Fibroblast of the aortic adventitia (primary cell): Measurements from ENCODE around the gene ZNF316. TPM values are rescaled to one million over a fixed set of nuclear protein-coding genes. Genes with fewer than 3 reads are reported as not detected.
A peak's percentile ranks its signal among the peaks of the same experiment; 100 is the strongest.

Source experiments
- DNase-seq: peaks from one replicate; pipeline ENCODE4 v3.0.0-alpha.2; 2010; ENCODE audit warnings: low read depth
- H3K4me3 ChIP-seq: 2 replicates; pipeline ENCODE4 v1.5.1; 2011; ENCODE audit warnings: low read depth, mild to moderate bottlenecking, control low read depth, low read length, moderate library complexity
- CTCF ChIP-seq: IDR thresholded peaks from 2 replicates; pipeline ENCODE4 v1.5.1; 2011; ENCODE audit warnings: mild to moderate bottlenecking, low read length, control low read depth, inconsistent platforms; ENCODE audit not compliant: insufficient read depth
- total RNA-seq: library from RNA; depleted of rRNA; stranded (reverse); fragments of >200 nt; gene quantifications from 2 replicates; pipeline ENCODE4 v1.2.3, GENCODE V29; 2012; ENCODE audit warnings: low replicate concordance

ZNF316 gene
- 9.9 and 21.0 TPM in 2 replicates for total RNA-seq

GRCh38 chr7:6636741-6637543 lies at the start of gene ZNF316:
Gene ZNF316 (plus strand): TSS chr7:6637318. CDS start chr7:6642410, 5,092 bp downstream.
- H3K4me3 ChIP-seq, result peak within 1 kb of the TSS; percentile 79
- no peak for TF ChIP-seq CTCF
- peak; percentile 43 for DNase-seq

GRCh38 chr7:6588566-6588965 lies 48.6 kb upstream of the ZNF316 start:
- no peak for DNase-seq
- TF ChIP-seq CTCF, result no peak
- H3K4me3 ChIP-seq, result no peak overlapping the region

DNA sequence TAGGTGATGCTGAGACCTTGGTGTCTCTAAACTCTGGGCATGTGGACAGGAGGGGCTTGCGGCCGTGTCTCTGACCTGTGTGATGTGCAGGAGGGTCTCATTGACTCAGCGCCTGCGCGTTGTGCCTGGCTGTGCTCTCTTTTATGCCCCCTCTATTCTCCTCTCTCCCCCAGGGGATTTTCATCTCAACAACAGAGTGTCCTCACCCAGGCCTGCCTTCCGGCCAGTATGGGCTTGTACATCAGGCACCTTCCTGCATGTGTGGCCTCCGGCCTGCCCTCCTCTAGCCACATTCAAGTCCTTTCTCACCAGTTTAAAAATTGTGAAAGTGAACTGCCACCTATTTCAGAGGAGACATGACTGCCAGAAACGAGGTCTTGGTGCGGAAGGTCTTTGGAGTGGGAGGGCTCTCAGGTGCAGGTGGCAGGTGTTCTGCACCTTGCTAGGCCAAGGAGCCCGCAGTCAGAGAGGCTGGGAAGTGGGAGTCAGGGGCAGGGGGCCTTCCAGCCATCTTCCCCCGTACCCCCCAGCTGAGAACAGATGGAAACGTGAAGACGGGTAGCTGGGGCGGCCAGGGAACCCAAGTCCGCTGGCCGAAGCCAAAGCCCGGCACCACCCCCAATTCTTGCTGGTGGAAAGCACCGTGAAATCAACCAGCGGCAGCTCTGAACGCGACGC lies 47.8 kb upstream of the ZNF316 start:
- no peak for TF ChIP-seq CTCF
- DNase-seq, result no peak
- peak overlapping the region; percentile 54 for H3K4me3 ChIP-seq

DNA sequence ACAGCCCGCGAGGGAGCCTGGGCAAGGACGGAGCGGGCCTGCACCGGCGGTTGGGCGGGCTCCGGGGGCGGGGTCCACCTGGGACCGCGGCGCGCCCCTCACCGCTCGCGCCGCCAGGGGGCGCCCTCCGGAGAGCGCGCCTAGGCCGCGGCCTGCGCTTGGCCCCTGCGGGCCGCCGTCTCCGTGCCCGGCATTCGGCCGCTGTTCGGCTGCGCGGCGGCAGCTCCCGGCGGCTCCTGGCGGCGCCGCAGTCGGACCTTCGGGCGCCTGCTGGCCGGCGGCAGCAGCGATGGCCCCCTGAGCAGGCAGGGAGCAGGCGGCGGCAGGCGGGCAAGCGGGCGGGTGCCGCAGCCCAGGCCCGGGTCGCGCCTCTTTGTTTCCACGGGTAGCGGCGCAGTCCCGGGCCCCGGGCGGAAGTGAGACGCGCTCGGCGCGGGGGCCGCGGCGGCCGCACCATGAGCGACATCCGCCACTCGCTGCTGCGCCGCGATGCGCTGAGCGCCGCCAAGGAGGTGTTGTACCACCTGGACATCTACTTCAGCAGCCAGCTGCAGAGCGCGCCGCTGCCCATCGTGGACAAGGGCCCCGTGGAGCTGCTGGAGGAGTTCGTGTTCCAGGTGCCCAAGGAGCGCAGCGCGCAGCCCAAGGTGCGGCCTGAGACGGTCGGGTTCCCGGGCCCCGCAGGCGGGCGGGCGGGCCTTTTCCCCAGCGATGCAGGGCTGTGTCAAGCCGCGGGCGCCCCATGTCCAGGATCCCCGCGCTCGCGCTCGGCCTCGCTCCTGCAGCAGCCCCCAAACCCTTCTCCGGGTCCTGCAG lies 47.1 kb upstream of the ZNF316 start, which contains the start of gene INTS15:
INTS15 (plus strand) TSS at position 193 of the 816 bp plus-strand sequence; CDS start at position 456, 263 bp downstream.
- TF ChIP-seq CTCF, result peak; percentile 47
- peak within 1 kb of the TSS; percentile 95 for H3K4me3 ChIP-seq
- DNase-seq, result peak; percentile 78

DNA sequence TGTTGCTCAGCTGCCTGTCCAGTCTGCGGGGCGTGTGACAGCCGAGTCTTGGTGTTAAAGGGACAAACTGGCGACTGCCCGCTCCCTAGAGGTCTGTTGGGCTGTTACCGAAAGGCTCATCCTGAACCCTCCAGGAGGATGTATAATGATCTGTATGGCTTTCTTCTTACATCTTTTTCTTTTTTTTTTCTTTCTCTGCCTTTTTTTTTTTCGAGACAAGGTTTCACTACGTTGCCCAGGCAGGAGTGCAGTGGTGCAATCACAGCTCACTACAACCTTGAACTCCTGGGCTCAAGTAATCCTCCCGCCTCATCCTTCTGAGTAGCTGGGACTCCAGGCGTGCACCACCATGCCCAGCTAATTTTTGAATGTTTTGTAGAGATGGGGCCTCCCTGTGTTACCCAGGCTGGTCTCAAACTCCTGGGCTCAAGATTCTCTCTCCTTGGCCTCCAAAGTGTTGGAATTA lies 46.4 kb upstream of the ZNF316 start:
- TF ChIP-seq CTCF, result no peak
- DNase-seq, result peak; percentile 27

DNA sequence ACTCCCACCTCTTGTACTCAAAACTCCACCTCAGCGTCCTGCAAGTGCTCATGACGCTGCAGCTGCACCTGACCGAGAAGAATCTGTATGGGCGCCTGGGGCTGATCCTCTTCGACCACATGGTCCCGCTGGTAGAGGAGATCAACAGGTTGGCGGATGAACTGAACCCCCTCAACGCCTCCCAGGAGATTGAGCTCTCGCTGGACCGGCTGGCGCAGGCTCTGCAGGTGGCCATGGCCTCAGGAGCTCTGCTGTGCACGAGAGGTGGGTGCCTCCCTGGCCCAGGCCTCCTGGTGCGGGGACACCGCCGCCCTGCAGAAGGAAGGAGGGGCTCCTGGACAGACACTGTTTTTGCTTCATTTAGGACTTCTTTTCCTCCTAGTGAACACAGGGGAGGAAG lies 37.0 kb upstream of the ZNF316 start:
- no peak for TF ChIP-seq CTCF
- no peak for DNase-seq
- H3K4me3 ChIP-seq, result no peak overlapping the region

More for the DNA sequence above, 46.4 kb upstream of the ZNF316 start:
- H3K4me3 ChIP-seq, result peak overlapping the region; percentile 95
